Activated T-helper 2 cell treated with anti-CD3 and anti-CD28 coated beads, Interferon-gamma antibody, Interleukin-2, Interleukin-4, amounts not matched to agents 10 μg/mL and 5 μg/mL and 100 μg/mL, durations not matched to agents 14 hours and 24 hours and 36 hours (primary cell): ENCODE data around the gene STK11. TPM values are rescaled to one million over a fixed set of nuclear protein-coding genes. Genes with fewer than 3 reads are reported as not detected.
"Not testable (repeated sequence)": the region's sequence is repeated elsewhere in the genome, so short reads cannot be mapped to it uniquely, and the experiment has no call there.

Experiments used
- DNase-seq: peaks from one replicate; pipeline ENCODE4 v3.0.0; 2021; ENCODE audit warnings: low spot score
- H3K27ac Mint-ChIP-seq: one replicate; pipeline ENCODE4 v1.8.0; 2021; ENCODE audit warnings: mixed read lengths
- H3K27me3 Mint-ChIP-seq: one replicate; pipeline ENCODE4 v1.8.0; 2021; ENCODE audit warnings: low read depth, mixed read lengths
- H3K36me3 Mint-ChIP-seq: one replicate; pipeline ENCODE4 v1.8.0; 2021; ENCODE audit warnings: low read depth, mixed read lengths
- H3K4me1 Mint-ChIP-seq: one replicate; pipeline ENCODE4 v1.8.0; 2021; ENCODE audit warnings: low read depth, mixed read lengths
- H3K4me3 Mint-ChIP-seq: one replicate; pipeline ENCODE4 v1.8.0; 2021; ENCODE audit warnings: low read depth, mild to moderate bottlenecking, moderate library complexity, mixed read lengths
- H3K9me3 Mint-ChIP-seq: one replicate; pipeline ENCODE4 v1.8.0; 2021; ENCODE audit warnings: mixed read lengths
- intact Hi-C: fragments of 100-400 bp; cut with micrococcal nuclease; formaldehyde crosslinking; loops from one replicate; pipeline ENCODE4 v1.15.1; 2023
- total RNA-seq: library from RNA; stranded (reverse); gene quantifications from 2 replicates; pipeline ENCODE4 v1.2.3, GENCODE V29; 2022

The STK11 gene
- total RNA-seq, 1 donor from 2014 or later = 65.7 TPM

DNA sequence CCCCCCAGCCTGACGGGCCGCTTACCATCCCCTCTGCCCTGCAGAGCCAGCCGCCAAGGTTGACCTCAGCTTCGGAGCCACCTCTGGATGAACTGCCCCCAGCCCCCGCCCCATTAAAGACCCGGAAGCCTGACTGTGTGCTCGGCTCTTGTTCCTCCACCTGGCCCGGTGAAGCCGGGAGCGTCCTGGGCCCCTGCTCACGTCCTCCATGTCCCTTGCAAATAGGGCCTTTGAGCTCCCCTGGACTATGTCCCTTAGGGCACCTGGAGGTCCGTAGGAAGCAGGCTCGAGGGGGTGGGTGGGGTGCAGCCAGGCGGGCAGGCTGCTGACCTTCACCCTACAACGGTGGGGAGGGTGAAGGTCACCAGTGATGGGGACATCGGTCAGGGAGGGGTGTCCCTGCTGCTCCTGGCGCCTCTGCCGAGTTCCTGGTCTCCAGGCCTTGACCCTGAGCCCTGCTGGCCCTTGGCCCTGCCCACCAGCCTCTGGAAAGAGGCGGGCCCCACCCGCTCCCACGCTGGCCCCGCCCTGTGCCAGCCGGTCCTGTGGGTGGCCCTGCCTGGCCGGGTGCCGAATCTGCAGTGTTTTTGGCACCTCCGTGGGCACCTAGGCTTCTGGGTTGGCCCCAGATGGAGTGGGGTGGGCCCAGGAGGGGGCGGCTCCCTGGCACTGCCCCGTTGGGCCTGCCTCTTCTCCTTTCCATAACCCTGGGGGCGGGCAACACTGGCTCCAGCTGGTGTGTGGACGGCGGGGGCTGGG lies 39.3 kb downstream of the STK11 start:
- no peaks in the 10 kb centered on the region for H3K27me3 Mint-ChIP-seq
- H3K4me1 Mint-ChIP-seq = peaks cover 13% of the 10 kb centered on the region
- H3K36me3 Mint-ChIP-seq = peaks cover 6% of the 10 kb centered on the region
- H3K4me3 Mint-ChIP-seq = no peak overlapping the region
- no peak for DNase-seq
- H3K9me3 Mint-ChIP-seq = no peaks in the 10 kb centered on the region
- intact Hi-C loops = loop anchor here (1.0 to 10.0 kb wide), 6 partner anchors 24 to 318 kb away; partner anchors contain the start of genes ARID3A, CIRBP, DAZAP1 and GAMT
- peak overlapping the region; percentile 80 for H3K27ac Mint-ChIP-seq

- intact Hi-C loops = loop anchor here (10.0 kb wide), 1 partner anchor 159 kb away; the partner anchor contains the start of genes DAZAP1 and GAMT
- DNase-seq = no peak
- Mint-ChIP-seq H3K4me1 (peaks cover 13% of the 10 kb centered on the region), H3K4me3 (no peak overlapping the region), H3K27me3 (no peaks in the 10 kb centered on the region), H3K27ac (peak overlapping the region; percentile 42), H3K9me3 (no peaks in the 10 kb centered on the region), H3K36me3 (peaks cover 6% of the 10 kb centered on the region)
Observed at GRCh38 chr19:1245494-1246264, 40.1 kb downstream of the STK11 start.

- Mint-ChIP-seq H3K27ac (peak overlapping the region; percentile 42), H3K36me3 (peaks cover 13% of the 10 kb centered on the region), H3K4me3 (peak overlapping the region; percentile 21)
- not testable (repeated sequence) for H3K9me3 Mint-ChIP-seq, H3K27me3 Mint-ChIP-seq, H3K4me1 Mint-ChIP-seq, DNase-seq
- intact Hi-C loops = loop anchor here (10.0 kb wide), 1 partner anchor 158 kb away; the partner anchor contains the start of genes DAZAP1 and GAMT
Observed at GRCh38 chr19:1246265-1247087, 40.9 kb downstream of the STK11 start.

GRCh38 chr19:1247748-1248138 lies 42.2 kb downstream of the STK11 start:
- intact Hi-C loops = loop anchor here (10.0 kb wide), 1 partner anchor 157 kb away; the partner anchor contains the start of genes DAZAP1 and GAMT
- DNase-seq = no peak
- H3K4me1 Mint-ChIP-seq = peaks cover 5% of the 10 kb centered on the region
- no peak overlapping the region for H3K4me3 Mint-ChIP-seq
- H3K36me3 Mint-ChIP-seq = peaks cover 24% of the 10 kb centered on the region
- H3K9me3 Mint-ChIP-seq = no peaks in the 10 kb centered on the region
- H3K27ac Mint-ChIP-seq = peak overlapping the region; percentile 62
- H3K27me3 Mint-ChIP-seq = no peaks in the 10 kb centered on the region

DNA sequence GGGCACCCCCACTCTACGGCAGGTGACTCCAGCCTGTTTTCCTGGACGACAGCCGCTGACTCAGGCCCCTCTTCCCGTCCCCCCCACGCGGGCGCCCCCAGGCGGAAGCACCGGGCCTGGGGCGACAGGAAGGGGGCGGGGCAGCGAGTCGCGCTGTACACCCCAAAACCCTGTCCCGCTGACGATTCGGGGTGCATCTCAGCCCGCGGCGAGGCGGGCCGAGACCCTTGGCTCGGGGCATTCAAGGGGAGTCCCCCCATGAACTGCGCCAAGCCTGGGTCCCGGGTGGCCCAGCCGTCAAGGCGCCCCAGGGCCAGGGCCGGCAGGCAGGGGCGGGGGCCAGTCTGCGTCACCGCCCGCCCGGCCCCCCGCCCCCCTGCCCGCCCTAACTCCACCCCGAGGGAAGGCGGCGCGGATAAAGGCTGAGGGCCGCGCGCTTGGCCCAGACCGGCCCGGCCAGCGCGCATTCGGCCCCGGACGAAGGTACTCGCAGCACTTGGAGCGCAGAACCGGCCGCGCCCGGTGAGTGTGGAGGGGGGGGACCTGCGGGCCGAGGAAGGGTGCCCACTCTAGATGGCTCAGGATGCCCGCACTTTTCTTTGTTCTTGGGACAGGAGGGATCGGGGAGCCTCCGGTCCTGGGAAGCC lies 42.7 kb downstream of the STK11 start, which contains the start of gene MIDN:
MIDN (plus strand) TSS at position 445 of the 647 bp plus-strand sequence. CDS start 1,714 bp downstream, outside the sequence.
- H3K4me3 Mint-ChIP-seq = peak within 1 kb of the TSS; percentile 80
- intact Hi-C loops = loop anchor here (10.0 kb wide), 1 partner anchor 157 kb away; the partner anchor contains the start of genes DAZAP1 and GAMT
- H3K36me3 Mint-ChIP-seq = peaks cover 26% of the 10 kb centered on the region
- DNase-seq = peak; percentile 73
- peak within 1 kb of the TSS; percentile 87 for H3K27ac Mint-ChIP-seq
- peaks cover 6% of the 10 kb centered on the region for H3K4me1 Mint-ChIP-seq
- no peaks in the 10 kb centered on the region for H3K9me3 Mint-ChIP-seq
- H3K27me3 Mint-ChIP-seq = no peaks in the 10 kb centered on the region

DNA sequence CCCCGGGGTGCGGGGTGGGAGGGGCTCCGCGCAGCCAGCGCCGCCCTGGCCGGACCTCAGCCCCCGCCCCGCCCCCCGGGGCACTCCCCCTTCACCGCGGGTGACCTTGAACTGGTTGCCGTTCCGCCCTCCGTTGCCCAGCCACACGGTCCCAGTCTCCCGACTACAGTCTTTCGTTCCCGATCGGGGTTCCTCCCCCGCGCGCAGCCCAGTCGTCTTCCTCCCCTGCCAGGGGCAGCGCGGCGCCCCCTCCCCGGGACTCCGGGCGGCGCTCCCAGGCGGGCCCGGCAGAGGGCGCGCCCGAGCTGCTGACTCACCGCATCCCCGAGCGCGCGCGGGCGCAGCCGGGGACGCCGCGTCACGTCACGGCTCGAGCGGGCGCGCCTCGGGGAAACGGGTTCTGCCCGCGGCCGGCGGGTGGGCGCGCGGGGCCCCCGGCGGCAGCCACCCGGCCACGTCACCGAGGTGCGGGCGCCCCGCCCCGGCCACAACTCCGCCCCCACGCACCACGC lies 43.3 kb downstream of the STK11 start:
- Mint-ChIP-seq H3K4me1 (peaks cover 9% of the 10 kb centered on the region), H3K27me3 (no peaks in the 10 kb centered on the region), H3K27ac (peak overlapping the region; percentile 87), H3K36me3 (peaks cover 30% of the 10 kb centered on the region), H3K9me3 (no peaks in the 10 kb centered on the region), H3K4me3 (peak overlapping the region; percentile 80)
- intact Hi-C loops = loop anchor here (1.0 to 10.0 kb wide), 3 partner anchors 11 to 156 kb away; partner anchors contain the start of genes CIRBP, DAZAP1 and GAMT
- peak; percentile 80 for DNase-seq

GRCh38 chr19:1249298-1249989 lies 43.9 kb downstream of the STK11 start:
- Mint-ChIP-seq H3K4me1 (peaks cover 9% of the 10 kb centered on the region), H3K27ac (peak overlapping the region; percentile 46), H3K9me3 (no peaks in the 10 kb centered on the region), H3K36me3 (peaks cover 30% of the 10 kb centered on the region), H3K4me3 (peak overlapping the region; percentile 78), H3K27me3 (no peaks in the 10 kb centered on the region)
- DNase-seq = peak; percentile 93
- intact Hi-C loops = loop anchor here (1.0 to 10.0 kb wide), 3 partner anchors 11 to 155 kb away; partner anchors contain the start of genes CIRBP, DAZAP1 and GAMT

- intact Hi-C loops = loop anchor here (1.0 to 10.0 kb wide), 3 partner anchors 10 to 155 kb away; partner anchors contain the start of genes CIRBP, DAZAP1 and GAMT
- peaks cover 7% of the 10 kb centered on the region for H3K4me1 Mint-ChIP-seq
- no peak for DNase-seq
- no peaks in the 10 kb centered on the region for H3K27me3 Mint-ChIP-seq
- peaks cover 33% of the 10 kb centered on the region for H3K36me3 Mint-ChIP-seq
- H3K27ac Mint-ChIP-seq = no peak overlapping the region
- H3K9me3 Mint-ChIP-seq = no peaks in the 10 kb centered on the region
- peak overlapping the region; percentile 78 for H3K4me3 Mint-ChIP-seq
Observed at GRCh38 chr19:1249990-1250436, 44.4 kb downstream of the STK11 start.

DNA sequence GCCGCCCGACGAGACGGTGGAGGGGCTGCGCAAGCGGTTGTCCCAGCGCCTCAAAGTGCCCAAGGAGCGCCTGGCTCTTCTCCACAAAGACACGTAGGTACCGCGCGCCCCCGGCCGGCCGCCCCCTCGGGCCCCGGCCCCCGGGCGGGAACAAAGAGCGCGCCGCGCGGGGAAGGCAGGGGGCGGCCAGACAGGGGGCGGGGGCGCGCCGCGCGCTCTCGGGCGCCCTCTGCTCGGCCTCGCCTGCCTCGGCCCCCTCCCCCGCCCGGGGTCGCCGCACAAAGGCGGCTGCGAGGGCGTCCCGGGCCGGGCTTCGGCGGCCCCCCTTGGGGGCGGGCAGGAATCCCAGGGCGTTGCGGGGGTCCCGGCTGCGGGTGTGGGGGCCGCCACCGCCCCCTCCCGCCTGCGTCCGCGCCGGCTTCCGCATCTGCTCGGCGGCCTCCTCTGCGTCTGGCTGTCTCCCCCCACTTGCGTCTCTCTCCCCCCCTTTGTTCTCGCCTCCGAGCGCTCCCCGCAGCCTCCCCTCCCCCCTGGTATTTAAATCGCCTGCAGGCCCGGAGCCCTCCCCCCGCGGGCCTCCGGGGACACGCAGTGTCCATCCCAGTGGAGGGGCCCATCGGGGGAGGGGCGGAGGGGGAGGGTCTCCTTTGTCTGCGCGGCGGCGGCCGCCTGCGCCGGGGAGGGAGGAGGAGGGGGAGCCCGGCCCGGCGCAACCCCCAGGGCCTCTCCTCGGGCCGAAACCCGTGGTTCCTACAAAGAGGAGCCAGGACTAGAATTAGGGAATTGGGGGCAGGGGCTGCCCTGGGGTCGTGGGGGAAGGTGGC lies 45.1 kb downstream of the STK11 start:
- DNase-seq = no peak
- Mint-ChIP-seq H3K27me3 (no peaks in the 10 kb centered on the region), H3K36me3 (peaks cover 36% of the 10 kb centered on the region), H3K9me3 (no peaks in the 10 kb centered on the region), H3K4me3 (peak overlapping the region; percentile 93), H3K27ac (peak overlapping the region; percentile 81), H3K4me1 (peaks cover 7% of the 10 kb centered on the region)
- intact Hi-C loops = no loop called here

DNA sequence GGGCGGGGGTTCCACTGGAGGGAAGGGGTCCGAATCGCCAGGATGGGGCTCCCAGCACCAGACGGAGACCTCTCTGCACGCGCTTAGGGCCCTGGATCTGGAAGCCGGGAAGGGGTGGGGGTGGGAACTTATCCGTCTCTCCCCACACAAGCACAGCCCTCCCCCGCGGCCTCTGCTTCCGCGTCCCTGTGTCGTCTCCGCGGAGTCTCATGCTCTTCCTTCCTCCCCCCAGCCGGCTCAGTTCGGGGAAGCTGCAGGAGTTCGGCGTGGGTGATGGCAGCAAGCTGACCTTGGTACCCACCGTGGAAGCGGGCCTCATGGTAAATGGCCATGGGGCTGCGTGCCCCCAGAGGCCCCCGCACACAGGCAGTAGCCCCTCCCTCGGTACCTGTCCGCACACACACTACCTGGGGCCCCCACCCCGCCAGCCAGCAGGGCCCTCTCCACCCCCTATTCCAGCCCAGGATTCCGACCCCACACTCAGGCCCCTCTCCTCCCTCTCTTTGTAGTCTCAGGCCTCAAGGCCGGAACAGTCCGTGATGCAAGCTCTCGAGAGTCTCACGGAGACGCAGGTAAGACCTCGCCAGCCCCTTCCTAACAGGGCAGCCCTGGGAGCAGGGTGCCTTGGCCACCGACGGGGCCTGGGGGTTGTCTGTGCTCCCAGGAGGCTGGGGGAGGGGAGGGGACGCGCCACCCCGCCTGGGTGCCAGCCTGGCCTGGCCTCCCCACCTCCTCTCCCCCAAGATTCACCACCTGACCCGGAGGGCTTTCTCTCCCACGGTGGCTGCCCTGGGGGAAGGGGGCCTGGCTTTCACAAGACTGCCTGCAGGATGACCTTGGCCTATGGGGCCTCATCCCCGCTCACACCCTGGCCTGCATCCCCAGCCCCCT lies 46.0 kb downstream of the STK11 start:
- peaks cover 43% of the 10 kb centered on the region for H3K36me3 Mint-ChIP-seq
- H3K4me3 Mint-ChIP-seq = peak overlapping the region; percentile 93
- peak; percentile 61 for DNase-seq
- H3K4me1 Mint-ChIP-seq = peaks cover 7% of the 10 kb centered on the region
- intact Hi-C loops = no loop called here
- H3K27ac Mint-ChIP-seq = peak overlapping the region; percentile 90
- no peaks in the 10 kb centered on the region for H3K27me3 Mint-ChIP-seq
- H3K9me3 Mint-ChIP-seq = no peaks in the 10 kb centered on the region
